GM10847 (cell line): ENCODE data around the gene ZDHHC8.

Experiments
- POLR2A ChIP-seq: IDR thresholded peaks from 2 replicates; pipeline ENCODE4 v1.6.1; 2011; ENCODE audit not compliant: insufficient read length; ENCODE audit errors: extremely low read depth

The ZDHHC8 gene

DNA sequence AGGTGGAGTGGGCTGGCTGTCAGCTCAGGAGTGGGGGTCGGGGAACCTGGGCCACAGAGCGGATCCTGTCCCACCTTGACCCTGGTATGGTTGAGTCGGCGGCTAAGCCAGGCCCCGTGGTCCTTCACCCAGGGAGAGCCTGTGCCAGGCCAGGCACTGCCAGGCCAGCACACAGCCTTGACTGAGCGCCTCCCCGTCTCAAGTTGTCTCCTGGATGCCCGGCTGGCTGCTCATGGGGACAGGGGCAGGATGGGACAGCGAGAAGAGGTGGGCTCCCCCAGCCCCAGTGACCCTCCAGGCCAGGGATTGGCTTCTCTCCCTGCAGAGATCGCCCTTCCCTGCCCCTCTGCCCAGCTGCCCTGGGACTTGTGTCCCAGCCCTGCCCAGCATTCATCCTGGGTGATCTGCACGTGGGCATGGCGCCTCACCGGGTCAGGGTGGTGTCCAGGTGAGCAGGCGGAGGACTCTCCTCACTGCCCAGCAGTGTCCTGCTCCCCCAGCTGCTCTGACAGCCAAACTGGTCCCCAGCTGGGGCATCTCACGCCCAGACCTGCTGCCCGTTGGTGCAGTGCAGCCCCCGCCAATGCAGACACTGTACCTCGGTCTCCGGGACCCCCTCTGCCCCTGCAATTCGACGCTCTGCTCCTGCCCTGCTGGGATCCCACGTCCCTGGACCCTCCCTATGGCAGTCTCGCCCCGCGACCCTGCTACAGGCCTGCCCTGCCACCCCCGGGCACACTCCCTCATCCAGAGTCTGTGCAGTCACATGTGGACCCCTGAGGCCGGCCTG, 48.0 kb downstream of the ZDHHC8 start:
- no peak for TF ChIP-seq POLR2A

DNA sequence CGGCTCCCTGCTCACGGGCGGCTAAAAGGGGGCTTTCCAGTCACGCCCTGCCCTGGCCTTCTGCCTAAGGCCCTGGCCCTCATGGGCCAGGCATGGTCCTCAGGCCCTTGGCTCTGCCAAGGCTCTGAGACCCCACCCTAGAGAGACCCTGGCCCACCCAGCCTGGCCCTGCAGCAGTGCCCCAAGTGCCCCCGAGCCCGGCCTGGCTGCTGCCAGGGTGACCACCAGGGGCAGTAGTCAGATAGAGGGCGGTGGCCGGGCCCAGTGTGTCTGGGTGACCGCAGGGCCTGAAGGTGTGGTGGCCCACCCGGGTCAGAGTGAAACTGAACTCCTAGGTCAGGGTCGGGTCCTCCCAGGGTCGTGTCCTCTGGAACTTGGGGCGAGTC, 48.6 kb downstream of the ZDHHC8 start:
- no peak for TF ChIP-seq POLR2A

- TF ChIP-seq POLR2A = no peak
Observed at GRCh38 chr22:20180640-20181039, 49.0 kb downstream of the ZDHHC8 start.

DNA sequence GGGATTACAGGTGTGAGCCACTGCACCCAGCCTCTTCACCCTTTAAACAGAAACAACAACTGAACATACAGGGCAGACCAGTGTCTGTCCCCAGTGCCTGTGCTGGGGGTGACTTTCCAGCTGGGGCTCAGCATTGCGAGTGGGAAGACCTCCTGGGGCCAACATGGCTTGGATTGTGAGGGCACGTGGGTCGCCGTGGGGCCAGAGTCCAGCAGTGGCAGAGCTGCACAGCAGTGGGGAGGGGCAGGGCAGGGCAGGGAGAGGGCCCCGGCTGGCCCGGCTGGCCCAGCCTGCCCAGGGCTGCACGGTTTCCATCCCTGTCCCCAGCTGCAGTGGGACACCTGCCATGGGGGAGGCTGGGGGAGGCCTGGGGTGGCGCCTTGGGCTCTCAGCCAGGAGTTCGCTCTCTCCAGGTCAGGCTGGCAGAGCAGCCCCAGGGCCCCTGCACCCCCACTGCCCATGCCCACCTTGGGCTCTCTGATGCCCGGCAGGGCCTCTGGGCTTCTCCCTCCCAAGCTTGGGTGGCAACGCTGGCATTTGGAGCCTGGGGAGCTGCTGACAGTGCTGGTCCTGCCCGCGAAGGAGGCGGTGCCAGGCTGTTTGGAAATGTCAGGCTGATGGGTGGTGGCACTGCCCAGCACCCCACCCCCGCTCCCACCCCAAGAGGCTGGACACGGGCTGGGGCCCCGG, 49.7 kb downstream of the ZDHHC8 start:
- no peak for TF ChIP-seq POLR2A

DNA sequence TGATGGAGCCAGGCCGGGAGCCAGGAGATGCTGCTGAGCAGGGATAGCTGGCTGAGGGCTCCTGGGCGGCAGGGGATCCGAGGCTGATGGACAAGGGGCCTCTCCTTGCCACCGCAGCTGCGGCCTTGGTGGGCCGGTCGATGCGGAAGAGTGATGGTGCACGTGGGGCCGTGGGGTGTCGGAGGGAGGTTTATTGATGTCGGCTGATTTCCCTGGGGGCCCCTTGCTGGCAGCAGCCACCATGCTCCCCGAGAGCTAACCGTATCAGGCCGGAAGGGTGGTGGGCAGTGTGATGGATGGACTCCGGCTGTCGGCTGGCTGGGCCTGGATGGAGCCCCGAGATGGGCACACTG, 50.3 kb downstream of the ZDHHC8 start:
- TF ChIP-seq POLR2A = no peak

DNA sequence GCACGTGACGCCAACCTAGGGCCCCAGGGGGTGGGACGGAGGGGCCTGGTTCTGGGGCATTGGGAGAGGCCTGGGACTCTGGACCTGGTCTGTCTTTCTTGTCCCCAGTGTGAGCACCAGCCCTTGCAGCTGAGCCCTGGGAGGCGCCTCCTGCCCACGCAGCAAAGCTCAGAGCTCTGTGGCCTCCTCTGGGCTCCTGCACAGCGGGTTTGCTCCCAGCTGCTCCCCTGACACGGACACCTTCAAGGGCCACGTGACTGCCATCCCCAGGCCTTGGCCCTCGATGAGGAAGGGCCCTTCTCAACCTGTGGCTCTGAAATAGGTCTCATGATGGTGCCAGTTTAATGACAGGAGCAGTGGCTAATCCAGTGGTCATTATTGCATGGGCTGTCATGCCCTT, 50.8 kb downstream of the ZDHHC8 start:
- no peak for TF ChIP-seq POLR2A

GRCh38 chr22:20183101-20183500, 51.5 kb downstream of the ZDHHC8 start:
- no peak for TF ChIP-seq POLR2A

DNA sequence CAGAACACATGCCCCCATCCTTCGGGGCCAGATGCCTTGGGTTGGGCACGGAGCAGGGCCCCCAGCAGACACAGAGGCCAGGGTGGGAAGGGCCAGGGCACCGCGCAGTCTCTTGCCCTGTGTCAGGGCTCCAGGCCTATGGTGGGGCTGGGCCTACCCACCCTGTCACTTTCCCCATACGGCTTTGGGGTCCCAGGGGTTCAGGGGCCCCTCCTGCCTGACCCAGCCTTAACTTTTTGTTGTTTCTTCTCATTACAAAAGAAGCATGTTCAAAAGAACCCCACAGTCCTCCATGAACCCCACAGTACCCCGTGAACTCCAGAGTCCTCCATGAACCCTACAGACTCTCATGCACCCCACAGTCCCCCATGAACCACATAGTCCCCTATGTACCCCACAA, 52.2 kb downstream of the ZDHHC8 start:
- no peak for TF ChIP-seq POLR2A

DNA sequence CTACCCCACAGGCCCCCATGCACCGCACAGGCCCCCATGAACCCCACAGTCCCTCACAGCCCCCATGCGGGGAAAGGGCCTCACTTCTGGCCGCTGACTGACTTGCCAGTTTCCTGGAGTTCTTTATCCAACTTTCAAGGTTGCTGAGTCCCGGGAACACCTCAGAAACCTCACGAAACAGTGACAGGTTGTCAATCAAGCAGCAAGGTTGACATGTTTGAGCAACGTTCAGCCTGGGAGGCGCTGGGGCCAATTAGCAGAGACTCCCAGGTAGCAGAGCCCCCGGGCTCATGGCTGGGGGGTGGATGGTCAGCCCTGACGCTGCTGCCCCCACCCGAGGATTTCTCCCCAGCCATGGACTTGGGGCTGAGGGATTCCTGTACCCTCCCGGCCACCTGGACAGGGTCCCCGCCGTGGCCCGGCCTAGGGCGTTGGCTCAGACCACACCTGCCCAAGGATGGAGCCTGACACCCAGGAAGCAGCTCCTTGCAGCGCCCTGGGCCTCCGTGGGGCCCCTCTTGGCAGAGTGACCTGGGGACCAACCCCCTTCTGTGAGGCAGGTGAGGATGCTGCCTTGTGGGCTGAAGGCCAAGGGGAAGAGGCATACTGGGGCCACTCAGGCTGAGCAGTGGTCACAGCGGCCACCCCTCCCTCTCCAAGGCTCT, 53.0 kb downstream of the ZDHHC8 start:
- TF ChIP-seq POLR2A = no peak

GRCh38 chr22:20185750-20186149, 54.1 kb downstream of the ZDHHC8 start:
- TF ChIP-seq POLR2A = no peak

- TF ChIP-seq POLR2A = no peak
Observed at GRCh38 chr22:20186183-20186870, 54.7 kb downstream of the ZDHHC8 start.

DNA sequence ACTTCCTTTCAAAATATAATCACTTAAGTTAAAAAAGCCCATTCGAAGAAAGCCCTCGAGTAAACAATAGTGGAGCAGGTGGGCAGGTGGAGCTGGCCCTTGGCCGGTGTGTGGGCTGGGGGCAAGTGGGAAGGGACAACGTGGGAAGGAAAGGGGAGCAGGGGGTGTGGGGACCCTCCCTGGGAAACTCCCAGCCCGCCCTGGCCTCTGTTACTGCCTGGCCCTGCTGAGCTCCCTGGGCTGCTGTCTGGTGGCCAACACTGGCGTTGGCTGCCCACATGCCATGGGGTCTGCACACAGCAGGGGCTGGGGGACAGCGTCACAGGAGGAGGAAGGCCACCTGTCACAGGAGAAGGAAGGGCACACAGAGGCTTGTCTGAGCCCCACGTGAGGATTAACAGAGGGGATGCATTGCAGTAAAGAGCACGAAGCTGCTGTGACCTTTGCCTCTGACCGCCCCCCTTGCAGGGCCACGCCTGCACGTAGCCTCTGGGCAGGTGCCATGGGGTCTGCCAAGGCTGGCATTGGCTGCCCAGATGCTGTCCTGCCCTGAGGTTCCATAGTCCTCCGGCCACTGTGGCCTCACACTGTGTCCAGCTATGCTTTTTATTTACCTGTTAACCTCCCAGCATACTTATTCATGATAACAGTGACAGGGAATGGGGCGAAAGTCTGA, 55.4 kb downstream of the ZDHHC8 start:
- no peak for TF ChIP-seq POLR2A

GRCh38 chr22:20187777-20188566, 56.4 kb downstream of the ZDHHC8 start:
- TF ChIP-seq POLR2A = no peak

- no peak for TF ChIP-seq POLR2A
Observed at GRCh38 chr22:20188567-20188877, 56.9 kb downstream of the ZDHHC8 start.

DNA sequence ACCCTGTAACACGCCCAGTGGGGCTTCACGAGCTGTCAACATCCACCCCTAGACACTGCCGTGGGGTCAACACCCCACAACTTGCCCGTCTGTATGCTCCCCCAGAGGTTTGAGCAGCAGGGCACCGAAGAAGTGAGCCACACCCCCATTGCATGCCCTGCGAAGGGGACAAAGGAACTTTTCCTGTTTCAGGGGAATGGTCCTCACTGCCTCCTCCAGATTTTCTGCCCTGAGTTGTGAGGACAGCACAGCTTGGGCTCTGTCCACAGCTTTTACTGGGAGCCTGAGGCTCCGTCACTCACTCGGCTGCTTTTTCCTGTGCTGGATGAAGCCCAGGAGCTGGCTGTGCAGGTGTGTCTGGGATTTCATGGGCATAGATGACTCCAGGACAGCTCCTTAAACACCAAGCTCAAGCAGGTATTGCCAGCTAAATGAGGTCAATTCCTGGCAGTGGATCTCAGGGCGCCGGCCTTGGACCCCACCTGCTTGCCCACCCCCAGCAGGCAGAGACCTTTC, 59.5 kb downstream of the ZDHHC8 start:
- no peak for TF ChIP-seq POLR2A

DNA sequence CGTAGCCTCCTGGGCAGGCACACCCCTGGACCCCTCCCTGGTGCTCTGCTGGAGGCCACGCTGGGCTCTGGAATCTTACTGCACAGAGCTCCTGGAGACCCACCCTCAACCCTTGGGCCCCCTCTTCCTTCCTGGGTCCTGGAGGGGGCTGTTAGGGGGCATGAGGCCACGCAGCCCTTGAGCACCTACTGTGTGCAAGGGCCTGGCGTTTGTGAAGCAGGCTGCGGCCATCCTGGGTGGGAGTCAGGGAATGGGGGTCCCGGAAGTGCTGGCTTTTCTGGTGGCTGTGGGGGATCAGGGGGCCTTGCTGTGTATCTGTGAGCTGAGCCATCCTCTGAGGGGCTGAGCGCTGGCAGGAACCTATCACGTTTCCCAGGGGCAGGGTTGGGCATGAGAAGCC, 60.2 kb downstream of the ZDHHC8 start:
- TF ChIP-seq POLR2A = no peak
